Lower lobe of right lung (tissue), 2 donors: ENCODE data around the gene CFAP100. TPM values are rescaled to one million over a fixed set of nuclear protein-coding genes. Genes with fewer than 3 reads are reported as not detected.
A peak's percentile ranks its signal among the peaks of the same experiment; 100 is the strongest.

ENCODE experiments used
- ATAC-seq, 2 donors: fragments of 200-7000 bp; cut with Tn5 transposase; one replicate each; pipeline ENCODE4 v1.9.1; 2020 to 2022; ENCODE audit warnings: mild to moderate bottlenecking in 2 of 2, moderate library complexity in 2 of 2
- DNase-seq: peaks from one replicate; pipeline ENCODE4 v3.0.0-alpha.2; 2020
- H3K27ac ChIP-seq: fragments of 200-600 bp; one replicate; pipeline ENCODE4 v1.8.0; 2022
- H3K27me3 ChIP-seq: fragments of 200-600 bp; one replicate; pipeline ENCODE4 v1.8.0; 2022; ENCODE audit warnings: low read depth
- H3K36me3 ChIP-seq: fragments of 200-600 bp; one replicate; pipeline ENCODE4 v1.8.0; 2022; ENCODE audit warnings: mild to moderate bottlenecking
- H3K4me1 ChIP-seq: fragments of 200-600 bp; one replicate; pipeline ENCODE4 v1.8.0; 2022
- H3K4me3 ChIP-seq: fragments of 200-600 bp; one replicate; pipeline ENCODE4 v1.8.0; 2022; ENCODE audit warnings: mild to moderate bottlenecking
- H3K9me3 ChIP-seq: fragments of 200-600 bp; one replicate; pipeline ENCODE4 v1.8.0; 2022
- intact Hi-C: fragments of 100-400 bp; cut with DNase I; formaldehyde crosslinking; loops from one replicate; pipeline ENCODE4 v1.11.0; 2022
- total RNA-seq: library from RNA; stranded (reverse); fragmentation: NEBNext Ultra II Directional; extraction: Animal tissue kit (Norgen Biotek cat#: 25700); gene quantifications from one replicate; pipeline ENCODE4 v1.2.1, GENCODE V29; 2021
- TF ChIP-seq, protein P1 (sequence below): fragments of 200-600 bp; IDR thresholded peaks from one replicate; pipeline ENCODE4 v1.8.0; 2022; ENCODE audit warnings: antibody characterized with exemption, mild to moderate bottlenecking
- donor health status: DM: no; HTN: yes; CAD: no; lungs with severe emphysema.

Gene CFAP100
- total RNA-seq, 1 donor from 2014 or later, result 21.5 TPM

DNA sequence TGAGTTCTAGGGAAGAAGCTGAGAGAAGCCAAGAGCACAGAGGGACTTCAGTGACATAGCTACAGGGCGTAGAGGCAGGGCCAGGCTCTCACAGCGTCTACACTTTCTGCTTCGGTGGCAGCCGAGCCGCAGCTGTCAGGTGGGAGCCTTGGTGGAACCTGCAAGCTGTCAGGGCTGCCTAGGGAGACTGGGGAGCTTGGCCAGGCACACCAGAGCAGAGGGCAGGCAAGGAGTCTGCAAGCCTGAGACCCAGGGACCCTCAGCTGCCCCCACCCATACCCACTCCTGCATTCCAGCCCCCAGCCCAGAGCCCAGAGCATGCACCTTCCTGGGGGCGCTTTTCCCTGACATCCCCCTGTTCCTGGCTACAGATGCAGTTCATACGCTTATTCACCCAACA, 24.1 kb upstream of the CFAP100 start:
- H3K27me3 ChIP-seq, result no peaks in the 10 kb centered on the region
- no peaks in the 10 kb centered on the region for H3K9me3 ChIP-seq
- no peaks in the 10 kb centered on the region for H3K36me3 ChIP-seq
- DNase-seq, result no peak
- no peak overlapping the region for H3K4me3 ChIP-seq
- ATAC-seq, result no peak
- intact Hi-C loops, result no loop called here
- H3K4me1 ChIP-seq, result peaks cover 17% of the 10 kb centered on the region
- TF ChIP-seq, protein P1, sequence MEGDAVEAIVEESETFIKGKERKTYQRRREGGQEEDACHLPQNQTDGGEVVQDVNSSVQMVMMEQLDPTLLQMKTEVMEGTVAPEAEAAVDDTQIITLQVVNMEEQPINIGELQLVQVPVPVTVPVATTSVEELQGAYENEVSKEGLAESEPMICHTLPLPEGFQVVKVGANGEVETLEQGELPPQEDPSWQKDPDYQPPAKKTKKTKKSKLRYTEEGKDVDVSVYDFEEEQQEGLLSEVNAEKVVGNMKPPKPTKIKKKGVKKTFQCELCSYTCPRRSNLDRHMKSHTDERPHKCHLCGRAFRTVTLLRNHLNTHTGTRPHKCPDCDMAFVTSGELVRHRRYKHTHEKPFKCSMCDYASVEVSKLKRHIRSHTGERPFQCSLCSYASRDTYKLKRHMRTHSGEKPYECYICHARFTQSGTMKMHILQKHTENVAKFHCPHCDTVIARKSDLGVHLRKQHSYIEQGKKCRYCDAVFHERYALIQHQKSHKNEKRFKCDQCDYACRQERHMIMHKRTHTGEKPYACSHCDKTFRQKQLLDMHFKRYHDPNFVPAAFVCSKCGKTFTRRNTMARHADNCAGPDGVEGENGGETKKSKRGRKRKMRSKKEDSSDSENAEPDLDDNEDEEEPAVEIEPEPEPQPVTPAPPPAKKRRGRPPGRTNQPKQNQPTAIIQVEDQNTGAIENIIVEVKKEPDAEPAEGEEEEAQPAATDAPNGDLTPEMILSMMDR, result no peak
- no peak overlapping the region for H3K27ac ChIP-seq

DNA sequence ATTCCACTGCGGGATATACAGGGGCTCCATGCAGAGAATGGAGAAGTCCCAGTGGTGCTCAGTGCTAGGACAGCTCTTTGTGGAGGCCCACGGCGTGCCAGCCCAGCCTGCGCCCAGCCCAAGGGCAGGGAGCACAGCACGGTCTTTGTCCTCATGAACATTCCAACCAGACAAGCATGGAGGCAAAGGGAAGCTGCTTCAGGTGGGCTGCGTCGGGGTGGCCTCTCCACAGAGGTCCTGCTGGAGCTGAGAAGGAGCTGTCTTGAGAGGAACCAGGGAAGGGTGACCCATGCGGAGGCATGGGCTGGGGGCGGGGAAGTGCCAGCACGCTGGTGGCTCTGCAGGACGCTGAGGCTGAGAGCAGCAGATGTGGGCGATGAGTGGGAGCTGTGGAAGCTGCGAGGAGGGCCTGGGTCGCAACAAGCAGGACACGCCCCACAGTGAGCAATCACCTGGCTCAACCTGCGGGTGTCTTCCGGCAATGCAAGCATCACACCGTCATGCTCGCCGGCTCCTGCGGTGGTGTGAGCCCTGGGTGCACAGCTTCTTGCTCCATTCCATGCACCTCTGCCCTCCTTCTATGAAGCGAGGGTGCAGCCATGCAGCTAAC, 23.5 kb upstream of the CFAP100 start:
- no peak for DNase-seq
- Histone ChIP-seq H3K9me3 (no peaks in the 10 kb centered on the region), H3K27me3 (no peaks in the 10 kb centered on the region), H3K4me3 (no peak overlapping the region), H3K4me1 (peaks cover 17% of the 10 kb centered on the region), H3K36me3 (no peaks in the 10 kb centered on the region), H3K27ac (no peak overlapping the region)
- intact Hi-C loops, result no loop called here
- no peak for ATAC-seq
- TF ChIP-seq, protein P1, result no peak

DNA sequence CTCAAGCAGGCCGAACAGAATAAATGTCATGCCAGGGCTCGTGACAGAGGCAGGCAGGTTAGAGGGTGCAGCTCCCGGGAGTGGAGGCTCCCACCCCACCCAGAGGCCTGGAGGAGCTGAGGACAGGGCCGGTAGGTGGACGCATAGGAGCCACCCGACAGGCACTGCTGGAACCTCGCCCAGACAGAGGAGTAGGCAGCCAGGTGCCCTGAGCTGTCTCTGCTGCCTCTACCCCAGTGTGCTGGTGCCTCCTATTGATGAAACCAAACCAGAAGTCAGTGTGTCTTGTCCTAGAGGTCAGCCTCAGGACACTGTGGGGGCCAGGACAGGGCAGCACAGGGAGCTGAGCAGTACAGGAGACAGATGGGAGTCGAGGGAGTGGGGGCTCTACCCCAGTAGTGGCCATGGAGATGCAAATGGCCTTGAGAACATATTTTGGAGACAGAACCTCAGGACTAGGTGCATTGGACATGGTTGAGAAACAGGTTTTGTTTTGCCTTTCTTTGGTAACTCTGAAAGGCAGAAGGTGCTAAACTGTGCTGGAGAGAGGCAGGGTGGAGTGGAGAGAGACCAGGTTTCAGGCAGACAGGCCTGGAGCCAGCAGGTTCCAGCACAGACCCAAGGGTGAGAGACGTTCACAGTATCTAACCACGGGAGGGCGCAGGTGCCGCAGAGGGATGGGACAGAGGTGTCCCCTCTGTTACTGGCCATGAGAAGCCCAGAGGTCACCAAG, 22.1 kb upstream of the CFAP100 start:
- H3K4me1 ChIP-seq, result peaks cover 17% of the 10 kb centered on the region
- H3K9me3 ChIP-seq, result no peaks in the 10 kb centered on the region
- intact Hi-C loops, result no loop called here
- no peak overlapping the region for H3K4me3 ChIP-seq
- no peaks in the 10 kb centered on the region for H3K27me3 ChIP-seq
- no peak overlapping the region for H3K27ac ChIP-seq
- no peak for ATAC-seq
- DNase-seq, result no peak
- TF ChIP-seq, protein P1, result no peak
- H3K36me3 ChIP-seq, result no peaks in the 10 kb centered on the region

DNA sequence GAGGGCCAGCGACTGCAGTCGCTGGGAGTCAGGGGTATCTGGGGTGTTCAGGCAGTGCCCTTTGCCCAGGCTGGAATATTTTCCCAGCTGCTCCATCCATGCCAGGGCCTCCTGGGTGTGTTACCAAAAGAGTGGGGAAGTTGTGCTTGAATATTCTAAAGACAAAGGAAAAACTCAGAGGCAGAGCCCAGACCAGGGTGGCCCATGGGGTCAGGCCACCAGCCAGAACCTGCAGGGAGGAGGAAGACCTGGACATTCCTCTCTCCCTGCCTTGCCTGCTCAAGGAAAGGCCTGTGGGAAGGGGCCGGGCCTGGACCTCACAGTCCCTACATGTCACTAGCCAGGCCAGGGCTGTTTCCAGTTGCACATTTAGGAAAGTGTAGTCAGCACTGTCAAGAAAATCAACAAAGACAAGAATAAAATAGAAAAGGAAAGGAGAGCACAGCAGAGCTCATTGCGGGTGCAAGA, 21.5 kb upstream of the CFAP100 start:
- ATAC-seq (no peak), DNase-seq (no peak)
- Histone ChIP-seq H3K4me1 (peaks cover 17% of the 10 kb centered on the region), H3K27ac (no peak overlapping the region), H3K4me3 (no peak overlapping the region), H3K36me3 (no peaks in the 10 kb centered on the region), H3K27me3 (no peaks in the 10 kb centered on the region), H3K9me3 (no peaks in the 10 kb centered on the region)
- TF ChIP-seq, protein P1, result no peak
- intact Hi-C loops, result no loop called here

DNA sequence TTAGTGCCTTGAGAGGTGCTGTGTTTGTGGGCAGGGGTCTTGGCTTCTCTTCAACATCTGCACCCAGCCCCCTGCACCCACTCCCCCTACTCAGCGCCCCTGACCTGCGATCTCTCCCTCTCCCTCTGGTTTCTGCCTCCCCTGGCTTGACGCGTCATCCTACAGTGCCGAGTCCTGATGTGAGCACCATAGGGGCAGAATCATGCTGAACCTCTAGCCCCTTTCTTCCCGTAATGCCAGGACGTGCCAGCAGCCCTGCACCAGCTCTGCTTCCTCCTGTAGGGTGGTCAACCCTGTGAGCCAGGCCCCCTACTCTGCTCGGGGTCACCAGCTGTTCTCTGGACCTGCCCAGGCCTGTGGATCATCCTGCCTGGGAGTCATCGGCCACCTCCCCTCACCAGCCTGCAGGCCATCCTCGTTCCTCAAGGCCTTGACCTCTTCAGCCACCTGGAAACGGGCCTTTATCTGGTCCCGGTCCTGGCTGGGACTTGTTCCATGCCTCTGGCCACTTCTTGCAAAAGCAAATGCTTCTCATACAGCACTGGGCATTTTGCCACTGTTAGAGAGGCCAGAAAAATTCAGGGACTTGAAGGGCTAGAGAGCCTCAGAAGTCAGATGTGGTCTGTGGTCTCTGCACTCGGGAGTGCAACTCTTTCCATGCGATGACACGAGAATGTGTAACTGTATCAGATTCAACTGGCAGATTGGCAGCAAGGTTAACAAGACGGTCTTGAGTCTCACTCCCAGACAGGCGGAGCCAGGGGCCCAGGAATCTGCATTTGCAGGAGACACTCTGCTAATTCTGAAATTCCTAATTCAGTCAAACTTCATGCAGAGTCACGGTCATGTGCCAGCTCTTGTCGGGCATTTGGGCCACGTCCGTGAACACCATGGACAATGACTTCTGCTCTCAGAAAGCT, 20.8 kb upstream of the CFAP100 start:
- ATAC-seq (peak; percentile 67 to 78), DNase-seq (no peak)
- H3K4me3 ChIP-seq, result no peak overlapping the region
- peak overlapping the region; percentile 64 for H3K27ac ChIP-seq
- no peaks in the 10 kb centered on the region for H3K36me3 ChIP-seq
- TF ChIP-seq, protein P1, result no peak
- no peaks in the 10 kb centered on the region for H3K9me3 ChIP-seq
- H3K4me1 ChIP-seq, result peaks cover 17% of the 10 kb centered on the region
- H3K27me3 ChIP-seq, result no peaks in the 10 kb centered on the region
- intact Hi-C loops, result no loop called here
